ENCODE measurements around the gene ASNS.
"Not testable (repeated sequence)": the region's sequence is repeated elsewhere in the genome, so short reads cannot be mapped to it uniquely, and the experiment has no call there.

ASNS gene

DNA sequence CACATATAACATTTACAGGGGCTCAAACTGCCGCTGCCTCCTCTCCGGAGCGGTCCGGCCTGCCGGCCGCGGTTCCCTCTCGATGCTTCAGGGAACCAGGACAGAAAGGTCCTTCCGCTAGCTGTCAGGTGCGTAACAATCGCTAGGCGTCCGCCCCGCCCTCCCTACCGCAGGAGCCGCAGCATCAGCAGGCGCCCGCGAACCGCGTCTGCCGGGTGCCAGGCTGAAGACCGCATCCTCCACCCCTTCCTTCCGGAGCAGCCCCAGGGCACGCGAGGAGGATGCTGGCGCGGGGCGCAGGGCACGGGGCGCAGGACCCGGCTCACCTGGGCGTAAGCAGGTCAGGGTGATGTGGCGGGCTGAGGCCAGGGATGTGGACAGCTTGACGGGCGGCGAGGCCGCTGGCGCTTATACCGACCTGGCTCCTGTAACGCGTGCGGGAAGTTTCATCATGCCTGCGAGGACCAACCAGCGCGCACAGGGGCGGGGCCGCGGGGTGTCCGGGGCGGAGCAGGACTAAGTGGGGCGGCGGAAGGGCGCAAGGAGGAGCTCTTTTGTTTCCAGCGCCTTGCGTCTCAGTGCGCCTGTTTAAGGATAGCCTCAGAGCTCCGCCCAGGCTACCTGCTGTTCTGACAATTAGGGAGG, at the start of gene ASNS:
ASNS (minus strand) TSS at position 384 of the 645 bp plus-strand sequence. CDS start 3,252 bp downstream, outside the sequence.
- peak; percentile 96 for DNase-seq

DNA sequence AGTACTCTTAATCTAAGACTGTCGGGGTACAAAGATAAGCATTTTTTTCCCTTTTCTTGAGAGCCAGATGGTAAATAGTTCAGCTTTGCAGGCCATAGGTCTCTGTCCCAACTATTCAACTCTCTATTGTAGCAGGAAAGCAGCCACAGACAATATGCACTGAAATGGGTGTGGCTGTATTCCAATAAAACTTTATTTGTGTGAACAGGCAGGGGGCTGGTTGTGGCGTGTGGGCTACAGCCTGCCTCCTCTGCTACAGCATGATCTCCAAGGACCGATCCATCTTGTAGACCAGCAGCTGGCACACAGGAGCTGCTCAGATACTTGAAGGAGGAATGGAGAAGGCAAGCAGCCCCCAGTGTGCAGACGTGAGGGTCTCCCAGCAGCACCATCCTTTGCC, 49.0 kb upstream of the ASNS start:
- DNase-seq: not testable (repeated sequence)

- DNase-seq: not testable (repeated sequence)
Observed at GRCh38 chr7:97915267-97915666, 43.1 kb upstream of the ASNS start.

DNA sequence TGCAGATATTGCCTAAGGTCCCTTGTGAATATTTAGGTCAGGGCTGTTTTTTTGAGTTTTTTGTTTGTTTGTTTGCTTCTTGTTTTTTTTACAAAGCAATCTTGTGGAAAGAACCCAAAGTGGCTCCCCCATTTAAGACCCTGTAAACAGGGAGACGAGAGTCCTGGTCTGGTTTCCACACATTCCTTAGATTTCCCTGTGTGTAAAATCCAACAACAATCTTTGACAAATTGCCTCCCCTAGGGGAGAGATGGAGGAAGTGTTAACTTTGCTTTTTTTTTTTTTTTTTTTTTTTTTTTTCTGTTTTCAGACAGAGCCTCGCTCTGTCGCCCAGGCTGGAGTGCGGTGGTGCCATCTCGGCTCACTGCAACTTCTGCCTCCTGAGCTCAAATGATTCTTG, 40.1 kb upstream of the ASNS start:
- DNase-seq: not testable (repeated sequence)

GRCh38 chr7:97896893-97897292, 24.7 kb upstream of the ASNS start:
- DNase-seq: not testable (repeated sequence)

- not testable (repeated sequence) for DNase-seq
Observed at GRCh38 chr7:97891721-97892120, 19.5 kb upstream of the ASNS start.

DNA sequence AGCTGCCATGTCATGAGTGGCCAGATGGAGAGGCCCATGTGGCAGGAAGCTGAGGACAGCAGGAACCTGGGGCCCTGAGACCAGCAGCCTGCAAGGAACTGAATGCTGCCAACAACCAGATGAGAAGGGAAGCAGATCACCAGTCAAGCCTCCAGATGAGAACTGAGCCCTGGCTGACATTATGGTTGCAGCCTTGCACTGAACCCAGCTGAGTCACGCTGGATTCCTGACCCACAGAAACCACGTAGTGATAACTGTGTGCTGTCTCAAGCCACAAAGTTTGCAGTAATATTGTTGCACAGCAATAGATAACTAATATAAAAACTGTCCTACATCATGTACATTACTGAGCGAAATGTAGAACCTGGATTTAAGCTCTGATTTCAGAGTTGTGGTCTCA, 7.3 kb upstream of the ASNS start:
- DNase-seq: not testable (repeated sequence)

- DNase-seq: not testable (repeated sequence)
Observed at GRCh38 chr7:97874894-97875293, 2.7 kb upstream of the ASNS start.

GRCh38 chr7:97873606-97874005, 1.4 kb upstream of the ASNS start:
- DNase-seq: no peak

DNA sequence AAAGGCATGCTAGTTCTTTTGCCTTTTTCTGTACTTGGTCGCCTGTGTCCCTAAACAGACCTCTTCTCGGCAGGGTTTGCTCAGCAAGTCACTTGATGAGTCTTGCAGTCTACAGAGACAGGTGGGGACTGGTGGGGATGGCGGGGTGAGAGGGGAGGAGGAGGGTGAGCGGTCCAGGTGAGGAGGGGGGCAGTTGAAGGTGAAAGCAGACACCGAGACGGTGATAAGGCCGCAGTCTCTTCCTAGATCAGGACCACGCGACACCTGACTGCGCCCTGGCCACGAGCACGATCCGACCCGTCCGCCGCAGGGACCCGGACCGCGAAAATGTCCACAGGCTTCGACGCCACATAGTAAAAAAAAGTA, 566 bp downstream of the ASNS start:
- peak; percentile 63 for DNase-seq

- no peak for DNase-seq
Observed at GRCh38 chr7:97868788-97869187, 3.4 kb downstream of the ASNS start.

DNA sequence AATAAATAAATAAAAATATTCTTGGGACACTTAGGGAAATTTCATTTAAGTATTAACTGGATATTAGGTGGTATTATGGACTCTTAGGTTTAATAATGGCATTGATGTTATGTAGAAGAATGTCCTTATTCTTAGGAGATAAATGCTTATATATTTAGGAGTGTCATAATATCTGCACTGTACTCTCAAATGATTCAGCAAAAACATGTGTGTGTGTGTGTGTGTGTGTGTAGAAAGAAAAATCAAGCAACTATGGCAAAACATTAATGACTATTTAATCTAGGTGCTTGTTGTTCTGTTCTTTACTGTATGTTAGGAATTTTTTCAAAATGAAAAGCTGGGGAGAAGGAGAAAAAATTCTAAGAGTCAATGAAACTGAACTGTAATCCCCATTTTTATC, 3.9 kb downstream of the ASNS start:
- DNase-seq: no peak

GRCh38 chr7:97865104-97865503, 7.1 kb downstream of the ASNS start:
- DNase-seq: no peak

DNA sequence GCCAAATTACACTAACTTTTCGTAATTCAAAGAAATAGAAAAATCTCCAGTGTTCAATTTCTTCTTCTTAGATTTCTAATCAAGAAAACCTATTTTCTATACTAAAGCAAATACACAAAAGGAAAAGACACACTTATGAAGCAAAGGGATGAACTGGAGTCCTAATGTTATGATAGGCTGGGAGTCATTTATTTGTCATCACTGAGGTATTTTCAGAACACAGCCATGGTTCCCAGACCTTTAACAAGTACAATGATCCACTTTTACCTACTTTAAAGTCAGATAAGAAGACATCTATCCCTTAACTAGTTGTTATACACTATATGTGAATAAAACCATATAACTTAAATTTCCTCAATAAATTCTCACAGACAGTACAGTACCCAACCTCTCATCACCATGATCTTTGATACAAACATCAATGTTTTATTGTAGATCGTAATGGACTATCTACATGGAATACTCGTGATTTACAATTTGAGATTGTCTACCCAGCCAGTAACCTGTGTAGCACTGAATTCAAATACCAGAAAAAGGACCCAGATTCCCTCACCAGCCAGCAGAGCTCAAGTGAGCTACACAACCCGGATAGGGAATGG, 12.5 kb downstream of the ASNS start:
- no peak for DNase-seq

GRCh38 chr7:97858221-97858620, 14.0 kb downstream of the ASNS start:
- no peak for DNase-seq

GRCh38 chr7:97857544-97857943, 14.7 kb downstream of the ASNS start:
- no peak for DNase-seq

DNA sequence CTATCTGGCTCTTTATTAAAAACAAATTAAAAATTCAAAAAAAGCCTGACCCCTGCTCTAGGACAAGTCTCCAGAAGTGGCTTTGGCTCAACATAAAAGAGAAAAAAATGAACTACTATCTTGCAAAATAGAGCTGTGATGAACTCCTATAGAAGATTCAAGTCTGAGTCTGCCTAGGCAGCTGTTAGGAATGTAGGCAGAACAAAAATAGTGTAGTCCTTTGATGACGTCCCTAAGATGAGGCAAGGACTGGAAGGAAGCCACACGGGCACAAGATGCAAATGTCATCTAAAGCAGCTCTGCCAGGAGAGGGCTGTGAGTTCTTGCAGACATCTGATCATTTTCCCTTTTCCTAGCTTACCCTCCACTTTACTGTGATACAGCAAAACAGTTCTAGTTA, 20.5 kb downstream of the ASNS start:
- DNase-seq: no peak

DNA sequence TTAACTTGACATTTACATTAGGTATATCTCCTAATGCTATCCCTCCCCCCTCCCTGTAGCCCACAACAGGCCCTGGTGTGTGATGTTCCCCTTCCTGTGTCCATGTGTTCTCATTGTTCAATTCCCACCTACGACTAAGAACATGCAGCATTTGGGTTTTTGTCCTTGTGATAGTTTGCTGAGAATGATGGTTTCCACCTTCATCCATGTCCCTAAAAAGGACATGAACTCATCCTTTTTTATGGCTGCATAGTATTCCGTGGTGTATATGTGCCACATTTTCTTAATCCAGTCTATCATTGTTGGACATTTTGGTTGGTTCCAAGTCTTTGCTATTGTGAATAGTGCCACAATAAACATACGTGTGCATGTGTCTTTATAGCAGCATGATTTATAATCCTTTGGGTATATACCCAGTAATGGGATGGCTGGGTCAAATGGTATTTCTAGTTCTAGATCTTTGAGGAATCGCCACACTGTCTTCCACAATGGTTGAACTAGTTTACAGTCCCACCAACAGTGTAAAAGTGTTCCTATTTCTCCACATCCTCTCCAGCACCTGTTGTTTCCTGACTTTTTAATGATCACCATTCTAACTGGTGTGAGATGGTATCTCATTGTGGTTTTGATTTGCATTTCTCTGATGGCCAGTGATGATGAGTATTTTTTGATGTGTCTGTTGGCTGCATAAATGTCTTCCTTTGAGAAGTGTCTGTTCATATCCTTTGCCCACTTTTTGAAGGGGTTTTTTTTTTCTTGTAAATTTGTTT, 21.8 kb downstream of the ASNS start:
- not testable (repeated sequence) for DNase-seq

DNA sequence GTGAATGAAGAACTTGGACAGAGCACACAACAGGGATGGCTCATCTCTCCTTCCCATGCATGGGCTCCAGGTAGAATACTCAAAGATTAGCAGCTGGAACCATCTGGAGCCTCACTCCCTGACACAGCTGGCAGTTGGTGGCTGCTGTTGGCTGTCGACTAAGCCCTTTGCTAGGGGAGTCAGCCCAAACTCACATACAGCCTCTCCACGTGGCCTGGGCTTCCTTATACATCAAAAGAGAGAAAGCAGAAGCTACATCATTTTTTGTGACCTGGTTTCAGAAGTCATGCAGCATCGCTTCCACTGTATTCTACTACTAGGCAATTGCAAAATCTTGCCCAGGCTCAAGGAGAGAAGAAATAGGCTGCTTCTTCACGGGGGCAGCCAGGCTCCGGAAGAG, 24.4 kb downstream of the ASNS start:
- no peak for DNase-seq

DNA sequence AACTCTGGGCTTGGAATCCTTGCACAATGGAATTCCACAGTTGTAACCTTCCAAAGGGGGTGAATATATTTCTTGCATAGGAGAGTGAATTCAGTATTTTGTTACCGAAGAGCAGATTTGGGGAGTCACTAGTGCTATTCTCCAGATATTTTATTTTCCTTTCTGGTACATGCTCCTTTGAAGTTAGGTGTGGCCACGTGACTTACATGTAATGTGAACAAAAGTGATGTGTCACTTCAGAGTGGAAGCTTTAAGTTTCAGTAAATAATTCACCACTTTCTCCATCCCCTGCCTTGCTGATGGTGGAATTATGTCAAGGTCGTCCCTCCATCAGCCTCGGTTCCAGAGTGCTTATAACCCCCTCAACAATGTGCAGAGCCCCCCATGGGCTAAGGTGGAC, 25.3 kb downstream of the ASNS start:
- DNase-seq: no peak

DNA sequence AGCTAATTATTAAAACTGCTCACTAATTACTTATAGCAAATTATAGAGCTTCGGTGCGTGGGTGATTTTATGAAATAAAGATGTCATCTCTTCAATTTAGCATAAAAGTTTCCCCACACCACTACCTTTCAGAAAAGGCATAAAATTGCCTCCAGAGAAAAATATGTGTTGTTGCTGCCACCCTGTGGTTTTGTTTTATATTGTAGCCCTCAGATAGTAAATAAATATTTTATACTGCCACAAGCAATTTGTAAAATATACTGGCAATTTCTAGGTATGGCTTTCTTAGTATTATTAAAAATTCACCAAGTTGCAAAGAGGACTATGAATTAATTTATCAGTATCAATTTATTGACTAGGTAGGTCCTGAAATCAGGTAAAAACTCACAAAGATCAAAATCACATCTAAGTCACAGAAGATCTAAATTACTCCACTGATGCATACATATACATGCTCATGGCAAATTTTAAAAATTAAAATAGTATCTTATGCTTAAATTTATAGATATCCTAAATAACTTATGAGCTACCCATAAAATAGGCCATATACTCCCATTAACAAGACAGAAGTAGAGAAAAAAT, 26.5 kb downstream of the ASNS start:
- DNase-seq: peak; percentile 35

GRCh38 chr7:97844036-97844435, 28.2 kb downstream of the ASNS start:
- no peak for DNase-seq

- DNase-seq: no peak
Observed at GRCh38 chr7:97842772-97843345, 29.3 kb downstream of the ASNS start.

Data from NCI-H2171 treated with DMSO at 0.1 percent for 48 hours (cell line).